ENCODE data around the gene SRC.

- TF ChIP-seq CTCF (IDR thresholded peaks at IDR 0.05) (no peak), POLR2AphosphoS5 (IDR thresholded peaks at IDR 0.05; ENCODE audit: insufficient read depth in 1 of 2, low read depth in 1 of 2) (no peak)
Observed at GRCh38 chr20:37401282-37401929, 55.5 kb downstream of the SRC start.
